Uterus (tissue), 4 donors: ENCODE data around the gene ZEB1. TPM values are rescaled to one million over a fixed set of nuclear protein-coding genes. Genes with fewer than 3 reads are reported as not detected.

Source experiments
- DNase-seq, 2 donors: peaks; one replicate each; pipeline ENCODE4 v3.0.0-alpha.2; 2019 to 2020
- H3K27ac ChIP-seq, 2 donors: fragments of 200-600 bp; sonication (generic); 1 replicate in 1 of 2; 2 replicates in 1 of 2; pipeline ENCODE4 v1.5.1; 2016 to 2018
- H3K27me3 ChIP-seq, 2 donors: fragments of 200-600 bp; sonication (generic); one replicate each; pipeline ENCODE4 v1.5.1; 2018 to 2019; ENCODE audit warnings: control low read depth in 1 of 2
- H3K36me3 ChIP-seq, 2 donors: fragments of 200-600 bp; sonication (generic); one replicate each; pipeline ENCODE4 v1.5.1; 2019; ENCODE audit warnings: control low read depth in 1 of 2
- H3K4me1 ChIP-seq, 2 donors: fragments of 200-600 bp; sonication (generic); one replicate each; pipeline ENCODE4 v1.5.1; 2018 to 2019; ENCODE audit warnings: control low read depth in 1 of 2
- H3K4me3 ChIP-seq, 2 donors: fragments of 200-600 bp; sonication (generic); 1 replicate in 1 of 2; 2 replicates in 1 of 2; pipeline ENCODE4 v1.5.1; 2018 to 2019; ENCODE audit warnings: mild to moderate bottlenecking in 1 of 2
- H3K9me3 ChIP-seq, 2 donors: fragments of 200-600 bp; sonication (generic); one replicate each; pipeline ENCODE4 v1.5.1; 2019; ENCODE audit warnings: control low read depth in 1 of 2
- POLR2A ChIP-seq, 2 donors: fragments of 450-650 bp; IDR thresholded peaks; one replicate each; pipeline ENCODE4 v1.6.1; 2016; ENCODE audit warnings: antibody characterized with exemption in 2 of 2, mild to moderate bottlenecking in 1 of 2, moderate library complexity in 1 of 2
- intact Hi-C: fragments of 100-400 bp; cut with DNase I; formaldehyde crosslinking; loops from one replicate; pipeline ENCODE4 v1.15.1; 2023; ENCODE audit warnings: low total_unique reads
- total RNA-seq, 4 donors: library from RNA; depleted of rRNA in 3 of 4; stranded (reverse); fragments of >200 nt in 3 of 4; gene quantifications; one replicate each; pipeline versions ENCODE4 v1.1.0 to v1.2.4, GENCODE V29; 2014 to 2023
- TF ChIP-seq, protein P1 (sequence below), 4 experiments: fragments of 200-600 bp in 2 of 4; fragments of 450-650 bp in 2 of 4; sonication (generic) in 2 of 4; IDR thresholded peaks; one replicate each; pipeline ENCODE4 v1.5.1; 2016 to 2019; ENCODE audit warnings: antibody characterized with exemption in 4 of 4, mild to moderate bottlenecking in 2 of 4, moderate library complexity in 1 of 4
- donor health status: DM: yes; HTN: yes; CAD: no.

ZEB1 gene
- total RNA-seq, 4 donors from 2014 or later, result 97.6 to 229 (median 210) TPM

DNA sequence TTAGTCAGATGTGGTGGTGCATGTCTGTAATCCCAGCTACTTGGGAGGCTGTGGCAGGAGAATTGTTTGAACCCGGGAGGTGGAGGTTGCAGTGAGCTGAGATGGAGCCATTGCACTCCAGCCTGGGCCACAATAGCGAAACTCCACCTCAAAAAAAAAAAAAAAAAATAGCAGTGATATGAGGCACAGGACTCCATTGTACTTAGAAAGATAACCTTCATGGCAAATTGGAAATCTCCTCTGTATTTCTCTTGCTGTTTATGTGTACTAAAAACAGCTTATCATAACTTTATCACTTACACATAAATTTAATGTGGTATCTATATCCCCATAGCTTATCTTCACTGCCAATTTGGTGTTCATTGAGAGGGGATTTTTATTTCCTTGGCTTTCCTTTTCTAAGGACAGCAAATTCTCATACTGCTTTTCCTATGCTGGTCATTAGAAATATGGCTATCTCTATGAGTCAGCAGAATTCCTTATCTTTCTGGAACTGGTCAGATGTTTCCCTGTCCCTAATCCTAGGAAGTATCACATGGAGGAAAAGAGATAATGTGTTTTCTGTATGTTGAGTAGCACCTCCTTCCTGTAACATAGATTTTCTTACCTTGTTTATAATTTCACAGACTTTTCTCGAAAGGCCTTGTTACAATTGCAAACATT, 40.6 kb upstream of the ZEB1 start:
- Histone ChIP-seq H3K4me1 (no peaks in the 10 kb centered on the region), H3K9me3 (no peaks in the 10 kb centered on the region), H3K4me3 (no peak overlapping the region), H3K27ac (no peak overlapping the region), H3K27me3 (no peaks in the 10 kb centered on the region), H3K36me3 (no peaks in the 10 kb centered on the region)
- no peak for TF ChIP-seq POLR2A (IDR thresholded peaks at IDR 0.05)
- TF ChIP-seq, protein P1, sequence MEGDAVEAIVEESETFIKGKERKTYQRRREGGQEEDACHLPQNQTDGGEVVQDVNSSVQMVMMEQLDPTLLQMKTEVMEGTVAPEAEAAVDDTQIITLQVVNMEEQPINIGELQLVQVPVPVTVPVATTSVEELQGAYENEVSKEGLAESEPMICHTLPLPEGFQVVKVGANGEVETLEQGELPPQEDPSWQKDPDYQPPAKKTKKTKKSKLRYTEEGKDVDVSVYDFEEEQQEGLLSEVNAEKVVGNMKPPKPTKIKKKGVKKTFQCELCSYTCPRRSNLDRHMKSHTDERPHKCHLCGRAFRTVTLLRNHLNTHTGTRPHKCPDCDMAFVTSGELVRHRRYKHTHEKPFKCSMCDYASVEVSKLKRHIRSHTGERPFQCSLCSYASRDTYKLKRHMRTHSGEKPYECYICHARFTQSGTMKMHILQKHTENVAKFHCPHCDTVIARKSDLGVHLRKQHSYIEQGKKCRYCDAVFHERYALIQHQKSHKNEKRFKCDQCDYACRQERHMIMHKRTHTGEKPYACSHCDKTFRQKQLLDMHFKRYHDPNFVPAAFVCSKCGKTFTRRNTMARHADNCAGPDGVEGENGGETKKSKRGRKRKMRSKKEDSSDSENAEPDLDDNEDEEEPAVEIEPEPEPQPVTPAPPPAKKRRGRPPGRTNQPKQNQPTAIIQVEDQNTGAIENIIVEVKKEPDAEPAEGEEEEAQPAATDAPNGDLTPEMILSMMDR (IDR thresholded peaks at IDR 0.05), result no peak
- no peak for DNase-seq
- intact Hi-C loops, result no loop called here

DNA sequence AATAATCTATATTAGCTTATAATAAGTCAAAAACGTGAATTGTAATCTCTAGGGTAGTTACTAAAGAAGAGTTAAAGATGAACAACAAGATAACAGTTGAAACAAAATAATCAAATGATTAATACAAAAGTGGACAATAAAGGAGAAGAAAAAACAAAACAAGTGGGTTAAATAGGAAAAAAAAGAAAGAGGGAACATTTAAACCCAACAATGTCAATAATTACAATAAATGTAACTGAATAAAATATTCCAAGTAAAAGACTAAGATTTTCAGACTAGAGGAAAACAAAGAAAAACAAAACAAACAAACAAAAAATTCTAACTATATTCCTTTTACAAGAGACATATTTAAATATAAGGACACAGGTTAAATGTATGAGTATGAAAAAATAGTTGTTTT, 38.0 kb upstream of the ZEB1 start:
- DNase-seq, result no peak
- Histone ChIP-seq H3K27ac (no peak overlapping the region), H3K36me3 (no peaks in the 10 kb centered on the region), H3K4me1 (no peaks in the 10 kb centered on the region), H3K4me3 (no peak overlapping the region), H3K9me3 (no peaks in the 10 kb centered on the region), H3K27me3 (no peaks in the 10 kb centered on the region)
- intact Hi-C loops, result no loop called here
- TF ChIP-seq, protein P1 (IDR thresholded peaks at IDR 0.05), result no peak

DNA sequence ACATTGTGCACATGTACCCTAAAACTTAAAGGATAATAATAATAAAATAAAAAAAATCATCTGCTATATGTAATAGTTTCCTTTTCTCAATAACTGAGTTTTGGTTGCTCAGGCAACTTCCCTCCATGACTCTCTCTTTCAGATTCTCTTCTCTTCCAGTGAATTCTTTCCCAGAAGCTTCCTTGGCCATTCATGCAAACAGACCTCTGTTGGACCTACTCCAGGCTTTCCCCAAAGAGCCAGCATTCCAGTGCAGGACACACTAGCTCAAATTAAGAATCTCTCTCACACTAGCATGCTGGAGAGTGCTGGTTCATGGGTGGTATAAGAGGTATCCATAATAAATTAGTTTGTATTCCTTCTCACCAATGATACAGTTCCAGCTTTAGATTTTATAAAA, 31.0 kb upstream of the ZEB1 start:
- intact Hi-C loops, result no loop called here
- TF ChIP-seq, protein P1 (IDR thresholded peaks at IDR 0.05), result no peak
- TF ChIP-seq POLR2A (IDR thresholded peaks at IDR 0.05), result no peak
- Histone ChIP-seq H3K4me1 (no peaks in the 10 kb centered on the region), H3K4me3 (no peak overlapping the region), H3K27me3 (no peaks in the 10 kb centered on the region), H3K36me3 (no peaks in the 10 kb centered on the region), H3K9me3 (no peaks in the 10 kb centered on the region), H3K27ac (no peak overlapping the region)
- DNase-seq, result no peak

DNA sequence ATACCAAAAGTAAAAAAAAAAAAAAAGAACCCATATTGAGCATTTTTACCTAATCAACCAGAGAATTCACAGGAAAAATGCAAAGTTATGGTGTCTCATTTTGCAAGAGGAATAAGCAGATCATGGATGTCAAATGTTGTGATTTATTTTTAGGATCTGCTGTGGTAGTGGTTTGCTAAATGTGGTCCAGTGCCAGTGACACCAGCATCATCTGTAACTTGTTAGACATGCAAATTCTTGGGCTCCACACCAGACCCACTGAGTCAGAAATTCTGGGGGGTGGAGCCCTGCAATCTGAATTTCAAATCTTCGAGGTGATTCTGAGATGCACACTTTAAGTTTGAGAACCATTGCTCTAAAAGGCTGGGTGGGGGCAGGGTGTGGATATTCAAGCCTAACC, 30.1 kb upstream of the ZEB1 start:
- H3K4me1 ChIP-seq, result no peaks in the 10 kb centered on the region
- no peaks in the 10 kb centered on the region for H3K36me3 ChIP-seq
- no peak overlapping the region for H3K4me3 ChIP-seq
- intact Hi-C loops, result no loop called here
- no peak overlapping the region for H3K27ac ChIP-seq
- no peak for DNase-seq
- no peaks in the 10 kb centered on the region for H3K9me3 ChIP-seq
- TF ChIP-seq, protein P1 (IDR thresholded peaks at IDR 0.05), result no peak
- TF ChIP-seq POLR2A (IDR thresholded peaks at IDR 0.05), result no peak
- no peaks in the 10 kb centered on the region for H3K27me3 ChIP-seq

DNA sequence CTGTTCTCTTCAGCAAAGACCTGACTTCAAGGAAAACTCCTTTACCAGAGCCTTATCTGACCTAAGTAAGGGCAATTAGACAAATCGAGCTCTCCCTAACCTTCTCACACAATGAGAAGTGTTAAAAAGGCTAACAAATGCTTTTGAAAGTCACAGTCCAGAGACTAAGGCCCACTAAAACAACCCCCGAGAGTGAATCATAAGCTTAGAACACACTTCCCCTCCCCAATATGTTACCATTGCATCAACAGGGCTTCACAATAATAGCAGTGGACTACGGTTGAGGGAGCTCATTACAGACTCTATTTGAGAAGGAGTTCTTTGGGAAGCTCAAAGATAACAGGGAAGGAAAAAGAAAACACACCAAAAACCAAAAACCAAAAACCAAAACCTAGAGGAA, 28.6 kb upstream of the ZEB1 start:
- intact Hi-C loops, result no loop called here
- H3K9me3 ChIP-seq, result no peaks in the 10 kb centered on the region
- H3K4me3 ChIP-seq, result no peak overlapping the region
- no peak overlapping the region for H3K27ac ChIP-seq
- H3K4me1 ChIP-seq, result no peaks in the 10 kb centered on the region
- TF ChIP-seq, protein P1 (IDR thresholded peaks at IDR 0.05), result no peak
- TF ChIP-seq POLR2A (IDR thresholded peaks at IDR 0.05), result no peak
- DNase-seq, result no peak
- H3K27me3 ChIP-seq, result no peaks in the 10 kb centered on the region
- H3K36me3 ChIP-seq, result no peaks in the 10 kb centered on the region
